ENCODE results near the gene CACNB1. TPM values are rescaled to one million over a fixed set of nuclear protein-coding genes. Genes with fewer than 3 reads are reported as not detected.

Gene CACNB1
- total RNA-seq, 1 experiment from 2014 or later: 44.1 TPM

GRCh38 chr17:39224778-39225307 is 27.4 kb upstream of the CACNB1 start:
- H3K9me3 Mint-ChIP-seq (ENCODE audit: low read depth, unreplicated experiment): no peaks in the 10 kb centered on the region
- CTCF ChIA-PET: no interaction called here
- no peak for DNase-seq
- no TSS peak for BruUV-seq (replicated peaks)
- H3K27me3 Mint-ChIP-seq (ENCODE audit: unreplicated experiment): peaks cover 79% of the 10 kb centered on the region
- H3K4me1 Mint-ChIP-seq (ENCODE audit: low read depth, unreplicated experiment): peaks cover 11% of the 10 kb centered on the region
- intact Hi-C loops (cut with micrococcal nuclease; ENCODE audit: unreplicated experiment): no loop called here
- H3K27ac Mint-ChIP-seq (ENCODE audit: unreplicated experiment): no peak overlapping the region
- peak; percentile 20 for TF ChIP-seq CTCF (IDR thresholded peaks at IDR 0.05; ENCODE audit: unreplicated experiment)
- H3K36me3 Mint-ChIP-seq (ENCODE audit: insufficient read depth, unreplicated experiment): peaks cover 14% of the 10 kb centered on the region
- peak overlapping the region; percentile 41 for H3K4me3 Mint-ChIP-seq (ENCODE audit: low read depth, unreplicated experiment)

GRCh38 chr17:39223907-39224777 is 26.7 kb upstream of the CACNB1 start:
- Mint-ChIP-seq H3K4me3 (ENCODE audit: low read depth, unreplicated experiment) (peak overlapping the region; percentile 41), H3K9me3 (ENCODE audit: low read depth, unreplicated experiment) (no peaks in the 10 kb centered on the region), H3K36me3 (ENCODE audit: insufficient read depth, unreplicated experiment) (peaks cover 7% of the 10 kb centered on the region), H3K4me1 (ENCODE audit: low read depth, unreplicated experiment) (peaks cover 4% of the 10 kb centered on the region), H3K27ac (ENCODE audit: unreplicated experiment) (no peak overlapping the region), H3K27me3 (ENCODE audit: unreplicated experiment) (peaks cover 79% of the 10 kb centered on the region)
- BruUV-seq (replicated peaks): no TSS peak
- CTCF ChIA-PET: interaction anchor here (0.6 to 2.9 kb wide), 11 partner anchors 8 to 237 kb away, joined by 3 to 22 read pairs (median 4); partner anchors contain the start of gene CDK12
- DNase-seq: no peak
- intact Hi-C loops (cut with micrococcal nuclease; ENCODE audit: unreplicated experiment): no loop called here
- TF ChIP-seq CTCF (IDR thresholded peaks at IDR 0.05; ENCODE audit: unreplicated experiment): no peak

DNA sequence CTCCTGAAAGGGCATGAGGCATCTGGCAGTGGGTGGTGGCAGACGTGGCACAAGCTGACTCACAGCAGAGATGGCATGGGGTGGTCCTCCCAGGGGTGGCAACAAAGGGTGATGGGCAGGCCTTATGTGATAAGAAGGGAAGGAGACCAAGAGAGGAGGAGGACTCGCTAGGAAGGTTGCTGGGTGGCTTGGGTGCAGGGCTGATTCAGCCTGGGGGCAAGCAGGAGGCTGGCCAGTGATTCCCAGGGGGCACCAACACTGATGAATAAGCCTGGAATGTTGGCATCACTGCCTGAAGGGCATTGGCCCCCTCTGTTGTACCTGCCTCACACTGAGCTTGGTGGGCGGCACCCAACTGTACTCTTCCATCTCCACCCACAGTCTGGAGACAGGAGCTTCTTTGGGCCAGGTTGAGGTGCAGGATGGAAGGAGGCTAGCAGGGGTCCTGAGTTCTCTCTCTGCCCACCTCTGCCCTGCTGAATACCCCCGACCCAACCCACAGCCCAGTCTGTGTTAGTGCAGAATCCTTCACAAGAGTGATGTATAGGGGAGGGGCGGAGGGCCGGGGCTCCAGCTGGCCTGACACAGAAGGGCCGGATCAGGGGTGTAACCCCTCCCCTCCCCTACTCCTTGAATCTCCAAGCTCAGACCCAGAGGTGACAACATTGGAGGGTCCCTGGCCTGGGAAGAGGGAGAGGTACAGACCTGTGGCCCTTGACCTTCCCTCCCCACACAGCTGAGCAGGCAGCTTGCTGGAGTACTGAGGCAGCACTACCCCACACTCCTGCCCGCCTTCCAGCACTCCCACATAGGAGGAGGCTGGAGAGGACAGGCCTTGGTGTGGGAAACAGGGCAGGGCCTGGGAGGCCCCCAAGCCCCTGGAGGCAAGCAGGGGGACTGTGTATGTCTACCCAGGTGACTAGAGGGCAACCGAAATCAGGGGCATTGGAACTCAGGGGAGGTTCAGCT is 25.7 kb upstream of the CACNB1 start:
- H3K36me3 Mint-ChIP-seq (ENCODE audit: insufficient read depth, unreplicated experiment): peaks cover 7% of the 10 kb centered on the region
- BruUV-seq (replicated peaks): no TSS peak
- TF ChIP-seq CTCF (IDR thresholded peaks at IDR 0.05; ENCODE audit: unreplicated experiment): no peak
- H3K27me3 Mint-ChIP-seq (ENCODE audit: unreplicated experiment): peaks cover 85% of the 10 kb centered on the region
- H3K27ac Mint-ChIP-seq (ENCODE audit: unreplicated experiment): no peak overlapping the region
- intact Hi-C loops (cut with micrococcal nuclease; ENCODE audit: unreplicated experiment): no loop called here
- H3K4me1 Mint-ChIP-seq (ENCODE audit: low read depth, unreplicated experiment): no peaks in the 10 kb centered on the region
- no peak overlapping the region for H3K4me3 Mint-ChIP-seq (ENCODE audit: low read depth, unreplicated experiment)
- no peaks in the 10 kb centered on the region for H3K9me3 Mint-ChIP-seq (ENCODE audit: low read depth, unreplicated experiment)
- CTCF ChIA-PET: interaction anchor here (0.6 to 2.9 kb wide), 16 partner anchors 8 to 270 kb away, joined by 3 to 22 read pairs (median 4); partner anchors contain the start of gene CDK12
- no peak for DNase-seq

DNA sequence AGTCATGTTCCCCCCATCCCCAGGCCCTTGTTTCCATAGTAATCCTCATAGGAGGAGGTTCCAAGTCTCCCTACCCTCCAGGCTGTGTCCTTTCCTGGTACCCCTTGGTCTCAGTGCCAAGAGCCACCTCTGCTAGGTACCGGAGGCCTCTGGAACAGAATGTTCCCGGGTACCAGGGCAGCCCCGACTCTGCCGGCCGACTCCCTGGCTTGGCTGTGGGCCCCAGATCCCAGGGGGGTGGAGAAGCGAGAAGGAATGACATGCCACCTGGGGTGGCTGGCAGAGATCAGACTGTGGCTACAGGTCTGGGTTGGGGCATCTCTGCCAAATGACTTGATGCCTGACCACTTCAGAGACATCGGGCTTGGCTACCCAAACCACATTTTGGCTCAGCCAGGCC is 24.7 kb upstream of the CACNB1 start:
- no peaks in the 10 kb centered on the region for H3K4me1 Mint-ChIP-seq (ENCODE audit: low read depth, unreplicated experiment)
- TF ChIP-seq CTCF (IDR thresholded peaks at IDR 0.05; ENCODE audit: unreplicated experiment): no peak
- H3K27ac Mint-ChIP-seq (ENCODE audit: unreplicated experiment): no peak overlapping the region
- peaks cover 7% of the 10 kb centered on the region for H3K36me3 Mint-ChIP-seq (ENCODE audit: insufficient read depth, unreplicated experiment)
- peak; percentile 26 for DNase-seq
- BruUV-seq (replicated peaks): no TSS peak
- H3K4me3 Mint-ChIP-seq (ENCODE audit: low read depth, unreplicated experiment): no peak overlapping the region
- no peaks in the 10 kb centered on the region for H3K9me3 Mint-ChIP-seq (ENCODE audit: low read depth, unreplicated experiment)
- H3K27me3 Mint-ChIP-seq (ENCODE audit: unreplicated experiment): peaks cover 87% of the 10 kb centered on the region
- intact Hi-C loops (cut with micrococcal nuclease; ENCODE audit: unreplicated experiment): no loop called here
- CTCF ChIA-PET: interaction anchor here (0.9 to 2.9 kb wide), 7 partner anchors 10 to 239 kb away, joined by 3 to 22 read pairs (median 9); no protein-coding TSS in a partner anchor

Measured in Calu3 (cell line).